Mucosa of stomach (tissue), 1 donor: ENCODE data around the gene ZNF473.

Source experiments
- H3K27me3 ChIP-seq: one replicate; pipeline ENCODE4 v1.7.0; 2013; ENCODE audit warnings: mild to moderate bottlenecking, low read length; ENCODE audit not compliant: control insufficient read depth, insufficient read depth
- H3K36me3 ChIP-seq: one replicate; pipeline ENCODE4 v1.7.0; 2013; ENCODE audit warnings: low read length; ENCODE audit not compliant: control insufficient read depth, insufficient read depth
- H3K4me1 ChIP-seq: one replicate; pipeline ENCODE4 v1.7.0; 2013; ENCODE audit warnings: mild to moderate bottlenecking, low read length; ENCODE audit not compliant: control insufficient read depth, insufficient read depth
- H3K4me3 ChIP-seq: one replicate; pipeline ENCODE4 v1.7.0; 2013; ENCODE audit warnings: low read length
- H3K9ac ChIP-seq: one replicate; pipeline ENCODE4 v1.7.0; 2013; ENCODE audit warnings: mild to moderate bottlenecking, low read length, moderate library complexity
- H3K9me3 ChIP-seq: one replicate; pipeline ENCODE4 v1.7.0; 2013; ENCODE audit warnings: mild to moderate bottlenecking, low read length, moderate library complexity; ENCODE audit not compliant: control insufficient read depth
- donor health status: Pancreatic carcinoma.

ZNF473 gene

GRCh38 chr19:50025794-50026549 is at the start of gene ZNF473:
Gene ZNF473, plus strand, starts transcription at chr19:50026005. Its CDS starts 5,078 bp downstream, at chr19:50031083.
- H3K9ac ChIP-seq: peak within 1 kb of the TSS; percentile 89
- no peaks in the 10 kb centered on the region for H3K27me3 ChIP-seq
- H3K36me3 ChIP-seq: no peaks in the 10 kb centered on the region
- H3K4me3 ChIP-seq: peak within 1 kb of the TSS; percentile 85
- peaks cover 16% of the 10 kb centered on the region for H3K4me1 ChIP-seq
- H3K9me3 ChIP-seq: no peaks in the 10 kb centered on the region

GRCh38 chr19:49976496-49976895 is 49.3 kb upstream of the ZNF473 start:
- Histone ChIP-seq H3K9me3 (no peaks in the 10 kb centered on the region), H3K9ac (no peak overlapping the region), H3K4me1 (no peaks in the 10 kb centered on the region), H3K36me3 (peaks cover 6% of the 10 kb centered on the region), H3K4me3 (no peak overlapping the region), H3K27me3 (no peaks in the 10 kb centered on the region)

- H3K4me1 ChIP-seq: no peaks in the 10 kb centered on the region
- no peak overlapping the region for H3K9ac ChIP-seq
- no peak overlapping the region for H3K4me3 ChIP-seq
- H3K9me3 ChIP-seq: no peaks in the 10 kb centered on the region
- H3K36me3 ChIP-seq: peaks cover 6% of the 10 kb centered on the region
- H3K27me3 ChIP-seq: no peaks in the 10 kb centered on the region
These were observed 48.7 kb upstream of the ZNF473 start for GRCh38 chr19:49977076-49977475.

- Histone ChIP-seq H3K4me1 (no peaks in the 10 kb centered on the region), H3K27me3 (no peaks in the 10 kb centered on the region), H3K9me3 (no peaks in the 10 kb centered on the region), H3K4me3 (no peak overlapping the region), H3K36me3 (peaks cover 6% of the 10 kb centered on the region), H3K9ac (no peak overlapping the region)
These were observed 47.9 kb upstream of the ZNF473 start for GRCh38 chr19:49977881-49978280.

GRCh38 chr19:49978324-49978723 is 47.5 kb upstream of the ZNF473 start:
- no peaks in the 10 kb centered on the region for H3K4me1 ChIP-seq
- H3K27me3 ChIP-seq: no peaks in the 10 kb centered on the region
- H3K4me3 ChIP-seq: no peak overlapping the region
- H3K36me3 ChIP-seq: peaks cover 6% of the 10 kb centered on the region
- H3K9ac ChIP-seq: no peak overlapping the region
- H3K9me3 ChIP-seq: no peaks in the 10 kb centered on the region

GRCh38 chr19:49981603-49982593 is 43.9 kb upstream of the ZNF473 start:
- peaks cover 11% of the 10 kb centered on the region for H3K36me3 ChIP-seq
- no peaks in the 10 kb centered on the region for H3K27me3 ChIP-seq
- H3K4me1 ChIP-seq: no peaks in the 10 kb centered on the region
- no peak overlapping the region for H3K9ac ChIP-seq
- H3K4me3 ChIP-seq: no peak overlapping the region
- H3K9me3 ChIP-seq: no peaks in the 10 kb centered on the region

GRCh38 chr19:49983645-49984229 is 42.1 kb upstream of the ZNF473 start:
- Histone ChIP-seq H3K4me1 (no peaks in the 10 kb centered on the region), H3K27me3 (no peaks in the 10 kb centered on the region), H3K9ac (no peak overlapping the region), H3K36me3 (peaks cover 5% of the 10 kb centered on the region), H3K9me3 (no peaks in the 10 kb centered on the region), H3K4me3 (no peak overlapping the region)

GRCh38 chr19:49984491-49984890 is 41.3 kb upstream of the ZNF473 start:
- Histone ChIP-seq H3K36me3 (peaks cover 10% of the 10 kb centered on the region), H3K9me3 (no peaks in the 10 kb centered on the region), H3K4me3 (no peak overlapping the region), H3K4me1 (no peaks in the 10 kb centered on the region), H3K27me3 (no peaks in the 10 kb centered on the region), H3K9ac (no peak overlapping the region)

GRCh38 chr19:49985871-49986270 is 39.9 kb upstream of the ZNF473 start:
- Histone ChIP-seq H3K27me3 (no peaks in the 10 kb centered on the region), H3K9me3 (no peaks in the 10 kb centered on the region), H3K4me3 (no peak overlapping the region), H3K4me1 (no peaks in the 10 kb centered on the region), H3K36me3 (peaks cover 10% of the 10 kb centered on the region), H3K9ac (no peak overlapping the region)

GRCh38 chr19:49986354-49986753 is 39.5 kb upstream of the ZNF473 start:
- H3K4me3 ChIP-seq: no peak overlapping the region
- H3K9me3 ChIP-seq: no peaks in the 10 kb centered on the region
- no peaks in the 10 kb centered on the region for H3K4me1 ChIP-seq
- H3K27me3 ChIP-seq: no peaks in the 10 kb centered on the region
- H3K9ac ChIP-seq: no peak overlapping the region
- H3K36me3 ChIP-seq: peaks cover 10% of the 10 kb centered on the region

GRCh38 chr19:49987159-49987698 is 38.6 kb upstream of the ZNF473 start:
- H3K27me3 ChIP-seq: no peaks in the 10 kb centered on the region
- H3K4me3 ChIP-seq: no peak overlapping the region
- no peak overlapping the region for H3K9ac ChIP-seq
- no peaks in the 10 kb centered on the region for H3K9me3 ChIP-seq
- H3K4me1 ChIP-seq: no peaks in the 10 kb centered on the region
- H3K36me3 ChIP-seq: peaks cover 10% of the 10 kb centered on the region
